HepG2 (cell line): ENCODE data around the gene MAP3K14. TPM values are rescaled to one million over a fixed set of nuclear protein-coding genes. Genes with fewer than 3 reads are reported as not detected.

Experiments used
- FOXP4 ChIP-seq: sonication (generic); formaldehyde crosslinking; IDR thresholded peaks from 2 replicates; pipeline ENCODE4 v1.4.0; 2020; ENCODE audit warnings: missing genetic modification reagents
- MED8 ChIP-seq: sonication (generic); formaldehyde crosslinking; IDR thresholded peaks from 2 replicates; pipeline ENCODE4 v1.8.1; 2023; ENCODE audit warnings: mild to moderate bottlenecking, missing genetic modification reagents; ENCODE audit not compliant: insufficient replicate concordance
- MIER3 ChIP-seq: IDR thresholded peaks from 2 replicates; pipeline ENCODE4 v1.6.1; 2016; ENCODE audit warnings: missing compliant biosample characterization, borderline replicate concordance
- NFKB2 ChIP-seq: sonication (generic); formaldehyde crosslinking; IDR thresholded peaks from 2 replicates; pipeline ENCODE4 v1.4.0; 2020; ENCODE audit warnings: missing genetic modification reagents, borderline replicate concordance
- NONO ChIP-seq, 2 experiments: fragments of 450-650 bp in 1 of 2; sonication (generic) in 1 of 2; formaldehyde crosslinking in 1 of 2; IDR thresholded peaks in 1 of 2; conservative IDR thresholded peaks in 1 of 2; 2 replicates each; pipeline versions ENCODE4 v1.6.1 to v1.8.0; 2017 to 2022; ENCODE audit warnings: mild to moderate bottlenecking in 1 of 2, missing genetic modification reagents in 1 of 2, moderate library complexity in 1 of 2
- NR2F1 ChIP-seq, 2 experiments: fragments of 450-650 bp in 1 of 2; formaldehyde crosslinking in 1 of 2; IDR thresholded peaks; 2 replicates each; pipeline versions ENCODE4 v1.5.0 to v1.6.1; 2016 to 2020; ENCODE audit warnings: mild to moderate bottlenecking in 1 of 2, missing compliant biosample characterization in 1 of 2, missing genetic modification reagents in 1 of 2, moderate library complexity in 1 of 2
- PHF5A ChIP-seq: IDR thresholded peaks from one replicate; pipeline ENCODE4 v1.6.1; 2018; ENCODE audit warnings: low read depth, missing genetic modification reagents; ENCODE audit not compliant: unreplicated experiment
- ZBTB34 ChIP-seq: sonication (generic); formaldehyde crosslinking; IDR thresholded peaks from 2 replicates; pipeline ENCODE4 v1.8.0; 2022; ENCODE audit warnings: mild to moderate bottlenecking, missing genetic modification reagents
- ZHX1 ChIP-seq: sonication (generic); formaldehyde crosslinking; IDR thresholded peaks from 2 replicates; pipeline ENCODE4 v1.8.1; 2022; ENCODE audit warnings: low read depth, mild to moderate bottlenecking, missing genetic modification reagents
- ZNF343 ChIP-seq: sonication (generic); formaldehyde crosslinking; IDR thresholded peaks from 2 replicates; pipeline ENCODE4 v1.4.0; 2020; ENCODE audit warnings: mild to moderate bottlenecking, missing genetic modification reagents
- ZSCAN21 ChIP-seq: sonication (generic); formaldehyde crosslinking; IDR thresholded peaks from 2 replicates; pipeline ENCODE4 v1.8.0; 2022; ENCODE audit warnings: mild to moderate bottlenecking, missing genetic modification reagents, moderate library complexity, borderline replicate concordance
- ZSCAN29 ChIP-seq: sonication (generic); formaldehyde crosslinking; conservative IDR thresholded peaks from 2 replicates; pipeline ENCODE4 v1.4.0; 2020; ENCODE audit warnings: mild to moderate bottlenecking, missing genetic modification reagents
- polyA plus RNA-seq, 8 experiments: library from polyadenylated mRNA; depleted of rRNA in 3 of 8; stranded (reverse) in 7 of 8; unstranded in 1 of 8; fragments of >200 nt; fragmentation: Illumina TruSeq in 4 of 8; extraction: Trizol in 4 of 8; gene quantifications; 2 replicates each; pipeline versions ENCODE4 v1.2.1 to v1.2.3, GENCODE V29; 2011 to 2016; ENCODE audit warnings: low read depth in 4 of 8, missing spikeins in 1 of 8, mixed read lengths in 1 of 8; ENCODE audit not compliant: insufficient read depth in 1 of 8
- total RNA-seq, 5 experiments: library from RNA; depleted of rRNA; stranded (reverse); fragments of >200 nt; fragmentation: Illumina TruSeq; extraction: Trizol; gene quantifications; 2 replicates each; pipeline ENCODE4 v1.2.3, GENCODE V29; 2016; ENCODE audit warnings: low read depth in 1 of 5
- TF ChIP-seq, protein P1 (sequence below): sonication (generic); formaldehyde crosslinking; IDR thresholded peaks from 2 replicates; pipeline ENCODE4 v1.8.0; 2022; ENCODE audit warnings: mild to moderate bottlenecking, missing genetic modification reagents, borderline replicate concordance
- TF ChIP-seq, protein P2 (sequence below): sonication (generic); formaldehyde crosslinking; IDR thresholded peaks from 2 replicates; pipeline ENCODE4 v1.4.0; 2020; ENCODE audit warnings: missing genetic modification reagents

The MAP3K14 gene
- total and polyA plus RNA-seq, 2 of the 13 experiments (the other 11 are each of a cell fraction or from before 2014, with no cell fraction given) = 2.6 TPM

DNA sequence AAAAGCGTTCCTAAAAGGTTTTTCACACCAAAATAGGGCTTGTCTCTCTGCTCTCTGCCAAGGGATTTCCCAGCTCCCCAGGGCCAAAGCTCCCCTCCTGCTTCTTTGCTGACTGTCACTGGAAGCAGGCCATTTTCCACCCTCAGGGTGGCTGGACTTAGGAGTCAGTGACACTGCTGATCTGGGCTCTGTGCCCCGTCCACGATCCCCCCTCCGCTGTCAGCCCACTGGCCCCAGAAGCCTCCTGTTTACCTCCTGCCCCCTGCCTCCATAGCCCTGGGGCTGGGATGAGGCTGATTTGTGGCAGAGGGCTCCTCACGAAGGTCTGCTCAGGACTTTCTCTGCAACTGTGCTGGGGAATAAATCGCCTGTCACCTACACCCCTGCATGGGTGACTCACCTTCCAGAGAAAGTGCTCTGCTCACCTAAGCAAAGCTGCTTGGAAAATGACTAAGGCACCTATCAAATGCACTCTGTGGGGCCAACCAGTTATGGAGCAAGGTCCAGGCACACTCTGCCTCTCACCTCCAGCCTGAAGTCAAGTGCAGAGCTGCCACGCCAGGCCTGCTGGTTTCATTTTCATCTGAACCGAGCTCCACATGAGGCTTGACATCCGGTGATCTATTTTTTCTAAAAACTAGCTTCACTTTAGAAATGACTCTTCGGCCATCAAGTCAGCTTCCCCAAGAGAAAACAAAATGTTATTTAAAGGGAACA is 4.9 kb downstream of the MAP3K14 start (continued):
- TF ChIP-seq NR2F1 (CRISPR knock-in tag; IDR thresholded peaks at IDR 0.05) (peak; percentile 17 to 34; a peak in 1 of 4 replicates), ZSCAN21 (CRISPR knock-in tag) (peak; percentile 87; the same call in 1 of the 2 replicates), MIER3 (CRISPR knock-in tag) (peak; percentile 92; the same call in 1 of the 2 replicates), ZNF343 (0 out of 2 replicates have a peak, but pooled peaks have one; percentile 31), ZSCAN29 (0 out of 2 replicates have a peak, but pooled peaks have one; percentile 71), NFKB2 (CRISPR knock-in tag) (peak; percentile 89), FOXP4 (CRISPR knock-in tag) (peak; percentile 78), ZHX1 (CRISPR knock-in tag) (0 out of 2 replicates have a peak, but pooled peaks have one; percentile 15), PHF5A (CRISPR knock-in tag) (peak; percentile 73), NONO (IDR thresholded peaks at IDR 0.05) (no peak), NONO (CRISPR knock-in tag; conservative IDR thresholded peaks at IDR 0.05) (peak; percentile 73; the same call in 1 of the 2 replicates), ZBTB34 (CRISPR knock-in tag) (0 out of 2 replicates have a peak, but pooled peaks have one; percentile 46), MED8 (no peak)
- TF ChIP-seq, protein P1, sequence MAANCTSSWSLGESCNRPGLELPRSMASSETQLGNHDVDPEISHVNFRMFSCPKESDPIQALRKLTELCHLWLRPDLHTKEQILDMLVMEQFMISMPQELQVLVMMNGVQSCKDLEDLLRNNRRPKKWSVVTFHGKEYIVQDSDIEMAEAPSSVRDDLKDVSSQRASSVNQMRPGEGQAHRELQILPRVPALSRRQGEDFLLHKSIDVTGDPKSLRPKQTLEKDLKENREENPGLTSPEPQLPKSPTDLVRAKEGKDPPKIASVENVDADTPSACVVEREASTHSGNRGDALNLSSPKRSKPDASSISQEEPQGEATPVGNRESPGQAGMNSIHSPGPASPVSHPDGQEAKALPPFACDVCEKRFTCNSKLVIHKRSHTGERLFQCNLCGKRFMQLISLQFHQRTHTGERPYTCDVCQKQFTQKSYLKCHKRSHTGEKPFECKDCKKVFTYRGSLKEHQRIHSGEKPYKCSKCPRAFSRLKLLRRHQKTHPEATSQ (CRISPR knock-in tag) = 0 out of 2 replicates have a peak, but pooled peaks have one; percentile 24
- TF ChIP-seq, protein P2, sequence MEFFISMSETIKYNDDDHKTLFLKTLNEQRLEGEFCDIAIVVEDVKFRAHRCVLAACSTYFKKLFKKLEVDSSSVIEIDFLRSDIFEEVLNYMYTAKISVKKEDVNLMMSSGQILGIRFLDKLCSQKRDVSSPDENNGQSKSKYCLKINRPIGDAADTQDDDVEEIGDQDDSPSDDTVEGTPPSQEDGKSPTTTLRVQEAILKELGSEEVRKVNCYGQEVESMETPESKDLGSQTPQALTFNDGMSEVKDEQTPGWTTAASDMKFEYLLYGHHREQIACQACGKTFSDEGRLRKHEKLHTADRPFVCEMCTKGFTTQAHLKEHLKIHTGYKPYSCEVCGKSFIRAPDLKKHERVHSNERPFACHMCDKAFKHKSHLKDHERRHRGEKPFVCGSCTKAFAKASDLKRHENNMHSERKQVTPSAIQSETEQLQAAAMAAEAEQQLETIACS (CRISPR knock-in tag) = no peak
